HCT116 (cell line): Measurements from ENCODE around the gene STYK1.

Experiments used
- CTCF ChIP-seq, 3 experiments: fragments of 200-600 bp in 1 of 3; sonication (generic) in 1 of 3; IDR thresholded peaks in 2 of 3; conservative IDR thresholded peaks in 1 of 3; 2 replicates each; pipeline ENCODE4 v1.5.1; 2012 to 2017; ENCODE audit warnings: low read depth in 2 of 3, low read length in 2 of 3, antibody characterized with exemption in 1 of 3, borderline replicate concordance in 1 of 3, control low read depth in 1 of 3, mild to moderate bottlenecking in 1 of 3, mixed read lengths in 1 of 3, mixed run types in 1 of 3, moderate library complexity in 1 of 3; ENCODE audit not compliant: insufficient read depth in 1 of 3
- POLR2A ChIP-seq: IDR thresholded peaks from 2 replicates; pipeline ENCODE4 v1.7.0; 2011; ENCODE audit warnings: borderline replicate concordance; ENCODE audit not compliant: insufficient read depth, insufficient read length; ENCODE audit errors: extremely low read depth
- ZFX ChIP-seq: fragments of 450-650 bp; IDR thresholded peaks from 2 replicates; pipeline ENCODE4 v1.6.1; 2017

GRCh38 chr12:10717410-10717809, 43.6 kb upstream of the STYK1 start:
- TF ChIP-seq CTCF (IDR thresholded peaks at IDR 0.05 in 2 of 3, conservative IDR thresholded peaks at IDR 0.05 in 1 of 3; ENCODE audit: borderline replicate concordance in 1 of 3, insufficient read depth in 1 of 3, low read depth in 2 of 3, low read length in 2 of 3) (no peak), ZFX (no peak), POLR2A (no peak)
